ENCODE measurements around the gene HAGH.

DNA sequence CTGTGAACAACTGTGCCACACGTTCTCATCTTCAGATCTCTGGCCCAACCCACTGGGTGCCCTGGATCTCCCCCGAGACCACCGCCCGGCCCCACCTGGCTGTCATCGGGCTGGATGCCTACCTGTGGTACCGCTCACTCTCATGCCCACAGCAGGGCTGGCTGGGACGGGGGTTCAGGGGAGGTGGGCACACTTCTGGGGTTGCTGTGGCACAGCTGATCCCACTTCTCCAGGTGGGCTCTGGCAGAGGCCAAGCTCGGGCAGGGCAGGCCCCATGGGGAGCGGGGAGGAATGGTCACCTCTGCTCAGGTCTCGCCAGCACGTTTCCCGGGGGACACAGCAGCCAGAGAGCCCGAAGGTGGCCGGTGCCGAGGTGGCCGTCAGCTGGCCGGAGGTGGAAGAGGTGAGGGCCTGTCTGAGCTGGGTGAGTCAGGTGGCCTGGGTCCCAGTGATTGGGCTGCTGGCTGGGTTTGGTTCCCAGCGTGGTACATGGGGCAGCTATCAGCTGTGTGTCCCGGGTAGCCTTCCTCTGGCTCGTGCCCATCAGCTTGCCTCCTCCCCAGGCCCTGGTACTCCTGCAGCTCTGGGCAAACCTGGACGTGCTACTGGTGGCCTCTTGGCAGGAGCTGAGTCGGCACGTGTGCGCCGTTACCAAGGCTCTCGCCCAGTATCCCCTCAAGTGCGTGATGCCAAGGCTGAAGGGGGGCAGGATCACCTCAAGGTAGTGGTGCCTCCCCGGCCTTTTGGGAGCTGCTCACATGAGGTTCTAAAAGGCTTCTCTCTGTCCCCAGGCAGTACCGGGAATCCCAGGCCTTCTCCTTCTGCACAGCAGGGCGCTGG, 51.4 kb downstream of the HAGH start:
- TF ChIP-seq CTCF (IDR thresholded peaks at IDR 0.05) (no peak), POLR2A (IDR thresholded peaks at IDR 0.05) (no peak)
